SKM-1 (cell line): Measurements from ENCODE around the gene SCARB1.

Source experiments
- DNase-seq: peaks from one replicate; lab custom pipeline; 2025; ENCODE audit not compliant: unreplicated experiment; lab: John Stamatoyannopoulos, UW

SCARB1 gene

GRCh38 chr12:124797321-124797720 lies 66.3 kb downstream of the SCARB1 start:
- no peak for DNase-seq

DNA sequence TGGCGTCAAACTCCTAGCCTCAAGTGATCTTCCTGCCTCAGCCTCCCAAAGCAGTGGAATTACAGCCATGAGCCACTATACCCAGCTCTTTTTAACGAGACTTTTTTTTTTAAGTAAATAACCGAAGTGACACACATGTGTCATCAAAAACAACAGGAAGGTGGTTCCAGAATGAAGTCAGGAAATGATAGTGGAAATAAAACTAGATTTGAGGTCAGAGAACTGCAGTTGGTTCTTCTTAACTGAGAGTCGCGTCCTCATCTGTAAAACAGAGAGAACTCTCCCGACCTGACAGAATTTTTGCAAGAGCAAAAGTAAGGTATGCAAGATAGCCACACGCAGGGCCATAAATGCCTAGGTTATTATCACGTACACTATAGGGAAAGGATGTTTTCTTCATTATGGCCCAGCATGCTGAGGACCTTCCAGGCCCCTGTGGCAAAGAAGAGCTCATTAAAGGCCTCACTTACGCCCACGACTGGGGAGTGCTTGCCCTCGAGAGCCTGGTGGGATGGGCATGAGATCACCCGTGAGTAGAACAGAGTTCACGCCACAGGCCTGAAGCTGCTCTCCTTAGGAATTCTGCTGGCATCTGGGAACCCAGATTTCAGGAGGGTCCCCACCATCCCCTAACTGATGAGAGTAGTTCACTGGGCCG lies 67.2 kb downstream of the SCARB1 start:
- DNase-seq = no peak

- DNase-seq = no peak
These were observed 68.3 kb downstream of the SCARB1 start for GRCh38 chr12:124795081-124795948.

GRCh38 chr12:124792961-124793441 lies 70.7 kb downstream of the SCARB1 start:
- DNase-seq = no peak

GRCh38 chr12:124792156-124792555 lies 71.5 kb downstream of the SCARB1 start:
- DNase-seq = no peak

GRCh38 chr12:124790650-124791400 lies 72.8 kb downstream of the SCARB1 start:
- DNase-seq = no peak

- no peak for DNase-seq
These were observed 74.6 kb downstream of the SCARB1 start for GRCh38 chr12:124788936-124789555.

GRCh38 chr12:124786061-124786964 lies 77.4 kb downstream of the SCARB1 start:
- no peak for DNase-seq

DNA sequence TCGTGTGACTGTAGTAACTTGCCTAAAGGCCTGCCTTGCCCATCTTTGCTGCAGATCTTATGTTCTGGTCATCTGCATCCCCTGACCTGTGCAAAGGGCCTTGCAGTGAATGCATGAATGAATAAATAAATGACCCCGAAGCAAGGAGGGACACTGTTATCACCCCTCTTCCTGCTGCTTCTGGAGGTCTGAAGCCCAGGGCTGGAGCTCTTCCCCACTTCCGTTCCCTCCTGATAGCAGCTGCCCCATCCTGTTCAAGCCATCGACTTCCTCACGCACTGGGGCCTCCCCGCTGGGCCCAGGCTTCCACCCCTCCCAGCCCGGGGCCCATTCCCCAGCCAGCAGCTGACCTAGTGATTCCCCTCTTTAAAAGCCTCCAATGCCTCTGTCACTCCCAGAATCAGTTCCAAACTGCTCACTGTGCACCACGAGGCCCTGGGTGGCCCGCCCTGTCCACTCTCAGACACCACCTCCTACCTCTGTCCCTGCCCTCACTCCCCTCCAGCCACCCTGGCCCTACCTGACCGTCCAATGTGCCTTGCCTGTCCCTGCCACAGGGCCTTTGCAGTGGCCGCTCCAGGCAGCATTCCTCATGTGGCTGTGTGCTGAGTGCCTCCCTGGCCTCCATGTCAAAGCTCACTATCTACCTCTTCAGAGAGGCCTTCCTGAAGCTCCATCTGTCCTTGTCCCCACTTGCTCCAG lies 78.6 kb downstream of the SCARB1 start:
- DNase-seq = no peak

- DNase-seq = no peak
These were observed 80.6 kb downstream of the SCARB1 start for GRCh38 chr12:124783087-124783486.

DNA sequence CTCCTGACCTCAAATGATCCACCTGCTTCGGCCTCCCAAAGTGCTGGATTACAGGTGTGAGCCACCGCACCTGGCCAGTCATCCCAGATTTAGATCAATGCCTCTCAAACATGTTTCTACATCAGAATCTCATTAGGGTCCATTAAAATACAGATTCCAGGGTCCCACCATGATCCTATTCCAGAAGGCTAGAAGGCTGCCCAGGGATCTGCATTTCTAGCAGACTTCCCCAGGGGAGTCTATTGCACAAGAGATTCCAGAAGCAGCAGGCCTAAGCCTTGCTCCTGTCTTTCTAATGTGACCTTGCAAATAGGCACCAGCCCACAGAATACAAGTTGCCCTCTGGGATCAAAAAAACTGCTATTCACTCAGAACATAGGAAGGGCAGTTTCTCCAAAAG lies 81.5 kb downstream of the SCARB1 start:
- no peak for DNase-seq

GRCh38 chr12:124780752-124781685 lies 82.6 kb downstream of the SCARB1 start:
- no peak for DNase-seq

- no peak for DNase-seq
These were observed 83.3 kb downstream of the SCARB1 start for GRCh38 chr12:124780336-124780735.

- no peak for DNase-seq
These were observed 84.2 kb downstream of the SCARB1 start for GRCh38 chr12:124779161-124780141.

DNA sequence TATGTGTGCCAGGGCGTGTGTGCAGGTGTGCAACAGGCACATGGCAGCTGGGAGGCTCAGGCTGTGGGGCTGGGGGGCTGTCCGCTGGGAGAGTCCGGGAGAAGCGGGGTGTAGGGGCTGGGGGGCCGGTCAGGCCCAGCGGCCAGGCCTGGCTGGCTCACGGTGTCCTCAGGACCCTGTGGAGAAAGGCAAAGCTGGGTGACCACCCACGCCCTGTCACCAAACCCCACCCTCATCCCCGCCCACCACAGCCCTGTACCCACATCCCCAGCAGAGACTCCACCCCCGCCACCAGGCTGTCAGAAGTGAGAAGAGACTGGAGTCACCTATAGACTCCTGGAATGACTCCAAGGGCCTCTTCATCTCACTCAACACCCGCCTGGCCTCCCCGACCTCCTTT lies 85.3 kb downstream of the SCARB1 start:
- DNase-seq = no peak

DNA sequence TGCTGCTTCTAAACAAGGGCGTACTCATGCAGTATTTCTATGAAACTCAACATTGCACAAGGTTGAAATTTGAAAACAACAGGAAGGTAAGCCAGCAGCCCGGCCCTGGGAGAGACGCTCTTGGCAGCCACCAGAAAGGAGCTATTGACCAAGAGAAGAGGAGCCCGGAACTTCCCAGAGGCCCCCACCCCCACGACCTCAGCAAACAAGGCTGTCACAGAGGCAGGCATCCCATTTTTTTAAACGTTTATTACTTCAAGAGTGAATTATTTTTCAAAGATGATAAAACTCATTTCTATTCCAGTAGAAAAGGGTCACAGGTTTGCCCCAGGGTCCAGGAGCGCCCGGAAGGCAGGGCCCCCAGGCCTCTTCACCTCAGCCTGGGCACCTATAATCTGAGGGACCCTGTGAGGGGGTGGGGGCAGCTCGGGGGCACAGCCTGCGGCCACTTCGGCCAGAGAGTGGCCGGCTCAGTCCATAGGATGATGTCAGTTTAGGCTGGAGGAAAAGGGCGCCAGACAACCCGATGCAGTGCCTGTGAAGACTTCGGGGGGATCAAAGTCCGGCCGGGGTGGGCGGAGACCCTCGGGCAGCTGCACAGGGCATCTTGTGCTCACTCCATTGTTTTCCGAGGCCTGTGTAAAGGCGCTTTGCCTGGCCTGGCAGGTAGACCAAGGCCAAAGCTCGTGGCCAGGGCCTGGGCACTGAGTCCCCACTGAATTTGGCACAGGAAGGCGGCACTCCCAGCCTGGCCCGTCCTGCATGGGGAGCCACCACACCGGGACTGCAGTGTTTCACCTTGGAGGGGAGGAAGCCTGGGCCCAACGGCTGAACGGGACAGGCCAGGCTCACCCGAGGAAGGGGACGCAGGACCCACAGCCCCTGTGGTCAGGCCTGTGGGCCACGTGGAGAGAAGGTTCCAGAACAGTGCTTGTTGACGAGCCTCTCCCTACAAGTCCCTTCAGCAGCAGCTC lies 86.0 kb downstream of the SCARB1 start:
- no peak for DNase-seq
